Trophoblast cell (in vitro differentiated cells and primary cell): ENCODE data around the gene IPCEF1.

ENCODE experiments used
- DNase-seq, 2 donors: peaks; one replicate each; pipeline ENCODE4 v3.0.0-alpha.2; 2016
- H2AFZ ChIP-seq: 2 replicates; pipeline ENCODE4 v1.6.1; 2013; ENCODE audit warnings: low read length, moderate library complexity, mild to moderate bottlenecking; ENCODE audit not compliant: insufficient read depth, poor library complexity
- H2AK5ac ChIP-seq: 2 replicates; pipeline ENCODE4 v1.6.1; 2013; ENCODE audit warnings: mild to moderate bottlenecking, low read length
- H2BK120ac ChIP-seq: 2 replicates; pipeline ENCODE4 v1.6.1; 2013; ENCODE audit warnings: low read length, mild to moderate bottlenecking, moderate library complexity; ENCODE audit not compliant: insufficient read depth, poor library complexity
- H2BK12ac ChIP-seq: 2 replicates; pipeline ENCODE4 v1.6.1; 2013; ENCODE audit warnings: mild to moderate bottlenecking, low read length, moderate library complexity
- H2BK5ac ChIP-seq: 2 replicates; pipeline ENCODE4 v1.6.1; 2013; ENCODE audit warnings: low read length, low read depth, moderate library complexity, mild to moderate bottlenecking; ENCODE audit not compliant: poor library complexity
- H3K14ac ChIP-seq: 2 replicates; pipeline ENCODE4 v1.6.1; 2013; ENCODE audit warnings: mild to moderate bottlenecking, low read length
- H3K18ac ChIP-seq: 2 replicates; pipeline ENCODE4 v1.6.1; 2013; ENCODE audit warnings: mild to moderate bottlenecking, low read length
- H3K23ac ChIP-seq: 2 replicates; pipeline ENCODE4 v1.6.1; 2013; ENCODE audit warnings: low read length
- H3K27ac ChIP-seq: 2 replicates; pipeline ENCODE4 v1.5.1; 2013; ENCODE audit warnings: low read depth, mild to moderate bottlenecking, inconsistent platforms, low read length, moderate library complexity
- H3K27me3 ChIP-seq: 2 replicates; pipeline ENCODE4 v1.6.1; 2013; ENCODE audit warnings: inconsistent platforms, mild to moderate bottlenecking, low read length, moderate library complexity; ENCODE audit not compliant: insufficient read depth
- H3K36me3 ChIP-seq, 2 experiments: 1 replicate in 1 of 2; 2 replicates in 1 of 2; pipeline ENCODE4 v1.6.1; 2013; ENCODE audit warnings: low read length in 2 of 2, mild to moderate bottlenecking in 2 of 2, moderate library complexity in 1 of 2; ENCODE audit not compliant: insufficient read depth in 2 of 2, control insufficient read depth in 1 of 2
- H3K4ac ChIP-seq: 2 replicates; pipeline ENCODE4 v1.6.1; 2013; ENCODE audit warnings: low read depth, mild to moderate bottlenecking, low read length, moderate library complexity
- H3K4me1 ChIP-seq, 2 experiments: 1 replicate in 1 of 2; 2 replicates in 1 of 2; pipeline ENCODE4 v1.6.1; 2013; ENCODE audit warnings: low read length in 2 of 2, mild to moderate bottlenecking in 2 of 2, moderate library complexity in 1 of 2; ENCODE audit not compliant: insufficient read depth in 2 of 2, control insufficient read depth in 1 of 2
- H3K4me2 ChIP-seq: 2 replicates; pipeline ENCODE4 v1.6.1; 2013; ENCODE audit warnings: inconsistent platforms, mild to moderate bottlenecking, low read length, moderate library complexity
- H3K4me3 ChIP-seq: 2 replicates; pipeline ENCODE4 v1.5.1; 2013; ENCODE audit warnings: mild to moderate bottlenecking, low read depth, low read length, inconsistent platforms
- H3K79me1 ChIP-seq: one replicate; pipeline ENCODE4 v1.6.1; 2013; ENCODE audit warnings: low read length
- H3K79me2 ChIP-seq: 2 replicates; pipeline ENCODE4 v1.6.1; 2013; ENCODE audit warnings: low read length, mild to moderate bottlenecking; ENCODE audit not compliant: control insufficient read depth, insufficient read depth, poor library complexity
- H3K9ac ChIP-seq: 2 replicates; pipeline ENCODE4 v1.6.1; 2013; ENCODE audit warnings: mild to moderate bottlenecking, low read length
- H3K9me3 ChIP-seq: 2 replicates; pipeline ENCODE4 v1.6.1; 2013; ENCODE audit warnings: low read depth, mild to moderate bottlenecking, control low read depth, inconsistent platforms, low read length; ENCODE audit not compliant: insufficient read depth
- H4K12ac ChIP-seq: 2 replicates; pipeline ENCODE4 v1.6.1; 2013; ENCODE audit warnings: low read depth, mild to moderate bottlenecking, low read length, moderate library complexity
- H4K8ac ChIP-seq: 2 replicates; pipeline ENCODE4 v1.6.1; 2013; ENCODE audit warnings: low read depth, mild to moderate bottlenecking, low read length, moderate library complexity
- H4K91ac ChIP-seq: one replicate; pipeline ENCODE4 v1.6.1; 2013; ENCODE audit warnings: low read depth, mild to moderate bottlenecking, low read length, moderate library complexity
- whole genome bisulfite sequencing: extraction: QIAGEN DNeasy Blood & Tissue Kit; methylation state at CpG from one replicate; pipeline ENCODE4 v1.1.7; 2013; ENCODE audit warnings: missing lambda C conversion rate; ENCODE audit not compliant: insufficient read length, insufficient coverage; ENCODE audit errors: extremely low coverage; 5-methylcytosine and 5-hydroxymethylcytosine counted together

The IPCEF1 gene

GRCh38 chr6:154246723-154247118 is 109.9 kb downstream of the IPCEF1 start:
- Histone ChIP-seq H3K23ac (no peak overlapping the region), H3K4me2 (no peak overlapping the region), H3K4me1 (no peaks in the 10 kb centered on the region), H4K8ac (no peak overlapping the region), H3K79me1 (no peaks in the 10 kb centered on the region), H3K4me3 (no peak overlapping the region), H2AK5ac (no peak overlapping the region), H2BK12ac (no peak overlapping the region), H3K27me3 (no peaks in the 10 kb centered on the region), H3K27ac (no peak overlapping the region), H4K12ac (no peak overlapping the region), H2AFZ (no peak overlapping the region), H3K14ac (no peak overlapping the region), H3K79me2 (no peaks in the 10 kb centered on the region), H3K4ac (no peak overlapping the region), H2BK120ac (no peak overlapping the region), H2BK5ac (no peak overlapping the region), H3K9me3 (no peaks in the 10 kb centered on the region), H3K9ac (no peak overlapping the region), H3K18ac (no peak overlapping the region), H3K36me3 (no peaks in the 10 kb centered on the region), H4K91ac (no peak overlapping the region)
- no CpG with 5 or more reads among the region's 7 CpGs for WGBS
- no peak for DNase-seq

- WGBS: no CpG with 5 or more reads among the region's 5 CpGs
- no peak overlapping the region for H4K12ac ChIP-seq
- no peak overlapping the region for H2BK5ac ChIP-seq
- H3K27ac ChIP-seq: no peak overlapping the region
- no peak overlapping the region for H2BK120ac ChIP-seq
- peaks cover 0 to 3% of the 10 kb centered on the region in 2 experiments for H3K4me1 ChIP-seq
- H3K9me3 ChIP-seq: no peaks in the 10 kb centered on the region
- no peak overlapping the region for H3K18ac ChIP-seq
- H3K36me3 ChIP-seq: no peaks in the 10 kb centered on the region
- H3K79me1 ChIP-seq: no peaks in the 10 kb centered on the region
- no peak overlapping the region for H3K14ac ChIP-seq
- H3K23ac ChIP-seq: no peak overlapping the region
- H3K79me2 ChIP-seq: no peaks in the 10 kb centered on the region
- H3K27me3 ChIP-seq: no peaks in the 10 kb centered on the region
- H2AFZ ChIP-seq: no peak overlapping the region
- no peak overlapping the region for H4K8ac ChIP-seq
- H4K91ac ChIP-seq: no peak overlapping the region
- no peak overlapping the region for H2AK5ac ChIP-seq
- H2BK12ac ChIP-seq: no peak overlapping the region
- DNase-seq: no peak
- no peak overlapping the region for H3K4me2 ChIP-seq
- H3K4ac ChIP-seq: no peak overlapping the region
- no peak overlapping the region for H3K9ac ChIP-seq
- H3K4me3 ChIP-seq: no peak overlapping the region
These were observed 111.1 kb downstream of the IPCEF1 start for GRCh38 chr6:154245506-154245905.

GRCh38 chr6:154243793-154244750 is 112.5 kb downstream of the IPCEF1 start:
- no peak overlapping the region for H3K27ac ChIP-seq
- H3K9ac ChIP-seq: no peak overlapping the region
- H3K4ac ChIP-seq: no peak overlapping the region
- no peaks in the 10 kb centered on the region for H3K9me3 ChIP-seq
- H3K23ac ChIP-seq: no peak overlapping the region
- H3K79me1 ChIP-seq: no peaks in the 10 kb centered on the region
- no peak overlapping the region for H4K12ac ChIP-seq
- no peak overlapping the region for H2BK5ac ChIP-seq
- H3K79me2 ChIP-seq: no peaks in the 10 kb centered on the region
- no peak overlapping the region for H3K14ac ChIP-seq
- H4K91ac ChIP-seq: no peak overlapping the region
- no CpG with 5 or more reads among the region's 6 CpGs for WGBS
- no peak overlapping the region for H2AFZ ChIP-seq
- H3K18ac ChIP-seq: no peak overlapping the region
- H4K8ac ChIP-seq: no peak overlapping the region
- H2BK12ac ChIP-seq: no peak overlapping the region
- peaks cover 0 to 3% of the 10 kb centered on the region in 2 experiments for H3K4me1 ChIP-seq
- no peak for DNase-seq
- H3K36me3 ChIP-seq: no peaks in the 10 kb centered on the region
- no peak overlapping the region for H3K4me2 ChIP-seq
- H3K4me3 ChIP-seq: no peak overlapping the region
- H2AK5ac ChIP-seq: no peak overlapping the region
- no peaks in the 10 kb centered on the region for H3K27me3 ChIP-seq
- H2BK120ac ChIP-seq: no peak overlapping the region

GRCh38 chr6:154242617-154243357 is 113.8 kb downstream of the IPCEF1 start:
- Histone ChIP-seq H3K4me1 (peaks cover 0 to 3% of the 10 kb centered on the region in 2 experiments), H3K36me3 (no peaks in the 10 kb centered on the region), H3K4ac (no peak overlapping the region), H4K12ac (no peak overlapping the region), H3K9ac (no peak overlapping the region), H2AFZ (no peak overlapping the region), H2BK12ac (no peak overlapping the region), H2BK120ac (no peak overlapping the region), H3K14ac (no peak overlapping the region), H3K9me3 (no peaks in the 10 kb centered on the region), H2BK5ac (no peak overlapping the region), H3K79me1 (no peaks in the 10 kb centered on the region), H2AK5ac (no peak overlapping the region), H3K27me3 (no peaks in the 10 kb centered on the region), H3K27ac (no peak overlapping the region), H3K79me2 (no peaks in the 10 kb centered on the region), H3K18ac (no peak overlapping the region), H4K8ac (no peak overlapping the region), H3K23ac (no peak overlapping the region), H3K4me3 (no peak overlapping the region), H3K4me2 (no peak overlapping the region), H4K91ac (no peak overlapping the region)
- no peak for DNase-seq
- no CpG with 5 or more reads among the region's 13 CpGs for WGBS
